DOHH2 (cell line): ENCODE data around the gene SP4.
"Not testable (repeated sequence)": the region's sequence is repeated elsewhere in the genome, so short reads cannot be mapped to it uniquely, and the experiment has no call there.

ENCODE experiments used
- H3F3A ChIP-seq: fragments of 200-600 bp; sonication (generic), shearing (Covaris generic); 2 replicates; pipeline ENCODE4 v1.6.0; 2016; ENCODE audit warnings: antibody characterized with exemption, mild to moderate bottlenecking; ENCODE audit not compliant: control insufficient read depth, insufficient read depth
- H3K27ac ChIP-seq: fragments of 200-600 bp; sonication (generic); 2 replicates; pipeline ENCODE4 v1.5.1; 2014; ENCODE audit warnings: low read depth, mild to moderate bottlenecking, low read length, moderate library complexity
- H3K27me3 ChIP-seq: fragments of 200-600 bp; sonication (generic); 2 replicates; pipeline ENCODE4 v1.6.1; 2014; ENCODE audit warnings: mild to moderate bottlenecking, low read length, mixed read lengths; ENCODE audit not compliant: control insufficient read depth
- H3K36me3 ChIP-seq: fragments of 200-600 bp; sonication (generic); 2 replicates; pipeline ENCODE4 v1.6.1; 2014; ENCODE audit warnings: mild to moderate bottlenecking, low read length, moderate library complexity, mixed read lengths; ENCODE audit not compliant: control insufficient read depth
- H3K4me1 ChIP-seq: fragments of 200-600 bp; sonication (generic); 2 replicates; pipeline ENCODE4 v1.6.1; 2014; ENCODE audit warnings: mild to moderate bottlenecking, low read length, mixed read lengths; ENCODE audit not compliant: control insufficient read depth
- H3K4me2 ChIP-seq: fragments of 200-600 bp; sonication (generic); 2 replicates; pipeline ENCODE4 v1.6.0; 2014; ENCODE audit warnings: mild to moderate bottlenecking, low read length, moderate library complexity
- H3K4me3 ChIP-seq: fragments of 200-600 bp; sonication (generic); 2 replicates; pipeline ENCODE4 v1.5.1; 2014; ENCODE audit warnings: mild to moderate bottlenecking, low read length, mixed read lengths
- H3K79me2 ChIP-seq: fragments of 200-600 bp; sonication (generic); 2 replicates; pipeline ENCODE4 v1.6.1; 2014; ENCODE audit warnings: mild to moderate bottlenecking, low read length, mixed read lengths; ENCODE audit not compliant: control insufficient read depth
- H3K9me2 ChIP-seq: fragments of 200-600 bp; sonication (generic); replicated peaks from 2 replicates; pipeline ENCODE4 v1.6.1; 2014; ENCODE audit warnings: mild to moderate bottlenecking, low read length, mixed read lengths; ENCODE audit not compliant: control insufficient read depth
- H3K9me3 ChIP-seq: fragments of 200-600 bp; sonication (generic); 2 replicates; pipeline ENCODE4 v1.6.1; 2014; ENCODE audit warnings: antibody characterized with exemption, low read length, mixed read lengths; ENCODE audit not compliant: control insufficient read depth, insufficient read depth
- H4K20me1 ChIP-seq: fragments of 200-600 bp; sonication (generic); 2 replicates; pipeline ENCODE4 v1.6.0; 2014; ENCODE audit warnings: low read depth, mild to moderate bottlenecking, antibody characterized with exemption, low read length, moderate library complexity; ENCODE audit not compliant: control insufficient read depth, insufficient read depth
- EZH2phosphoT487 ChIP-seq: fragments of 200-600 bp; sonication (generic); IDR thresholded peaks from 2 replicates; pipeline ENCODE4 v1.6.1; 2017; ENCODE audit warnings: borderline replicate concordance, mild to moderate bottlenecking, antibody characterized with exemption, low read length, moderate library complexity, mixed read lengths
- TF ChIP-seq, protein P1 (sequence below): fragments of 200-600 bp; sonication (generic); IDR thresholded peaks from one replicate; pipeline ENCODE4 v1.5.1; 2014; ENCODE audit warnings: antibody characterized with exemption, mild to moderate bottlenecking, low read depth, low read length; ENCODE audit not compliant: poor library complexity, severe bottlenecking

The SP4 gene

DNA sequence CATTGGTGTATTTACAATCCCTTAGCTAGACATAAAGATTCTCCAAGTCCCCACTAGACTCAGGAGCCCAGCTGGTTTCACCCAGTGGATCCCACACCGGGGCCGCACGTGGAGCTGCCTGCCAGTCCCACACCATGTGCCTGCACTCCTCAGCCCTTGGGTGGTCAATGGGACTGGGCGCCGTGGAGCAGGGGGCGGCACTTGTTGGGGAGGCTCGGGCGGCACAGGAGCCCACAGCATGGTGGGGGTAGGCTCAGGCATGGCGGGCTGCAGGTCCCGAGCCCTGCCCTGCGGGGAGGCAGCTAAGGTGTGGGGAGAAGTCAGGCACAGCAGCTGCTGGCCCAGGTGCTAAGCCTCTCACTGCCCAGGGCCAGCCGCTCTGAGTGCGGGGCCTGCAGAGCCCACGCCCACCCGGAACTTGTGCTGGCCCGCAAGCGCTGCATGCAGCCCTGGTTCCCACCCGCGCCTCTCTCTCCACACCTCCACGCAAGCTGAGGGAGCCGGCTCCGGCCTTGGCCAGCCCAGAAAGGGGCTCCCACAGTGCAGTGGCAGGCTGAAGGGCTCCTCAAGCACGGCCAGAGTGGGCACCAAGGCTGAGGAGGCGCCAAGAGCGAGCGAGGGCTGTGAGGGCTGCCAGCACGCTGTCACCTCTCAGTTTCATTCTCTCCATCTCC is 108.7 kb downstream of the SP4 start:
- not testable (repeated sequence) for H3K9me3 ChIP-seq, H3K4me2 ChIP-seq, H3K27ac ChIP-seq, H3K79me2 ChIP-seq, H4K20me1 ChIP-seq, H3K9me2 ChIP-seq, H3K4me3 ChIP-seq, H3K4me1 ChIP-seq, H3K27me3 ChIP-seq, H3K36me3 ChIP-seq, H3F3A ChIP-seq

DNA sequence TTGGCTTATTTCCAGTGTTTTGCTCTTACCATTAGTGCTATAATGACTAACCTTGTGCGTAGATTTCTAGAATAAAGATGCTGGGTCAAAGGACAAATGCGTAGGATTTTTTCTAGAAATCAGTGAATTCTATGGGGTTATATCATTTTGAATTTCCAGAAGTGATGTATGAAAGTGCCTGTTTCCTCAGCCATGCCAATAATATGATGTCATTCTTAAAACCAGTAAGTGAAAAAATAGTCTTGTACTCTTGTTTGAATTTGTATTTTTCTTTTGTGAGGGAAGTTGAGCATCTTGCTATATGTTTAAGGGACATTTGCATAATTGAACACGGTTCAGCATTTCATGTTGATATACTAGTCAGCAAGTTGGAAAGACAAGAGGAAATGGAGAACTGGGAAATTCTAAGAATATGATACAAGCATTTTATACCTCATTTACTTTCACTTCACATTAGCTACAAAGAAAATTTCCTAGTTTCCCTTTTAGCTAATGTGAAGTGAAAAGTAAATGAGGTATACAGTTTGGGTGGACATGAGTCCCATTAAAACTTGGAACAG is 111.1 kb downstream of the SP4 start:
- no peaks in the 10 kb centered on the region for H3K79me2 ChIP-seq
- H3K36me3 ChIP-seq, result no peaks in the 10 kb centered on the region
- no peaks in the 10 kb centered on the region for H3K9me2 ChIP-seq
- no peak overlapping the region for H3K4me3 ChIP-seq
- no peaks in the 10 kb centered on the region for H4K20me1 ChIP-seq
- H3K9me3 ChIP-seq, result peaks cover 3% of the 10 kb centered on the region; the same call in 1 of the 2 replicates
- no peaks in the 10 kb centered on the region for H3K4me1 ChIP-seq
- H3K27me3 ChIP-seq, result peaks cover 5% of the 10 kb centered on the region; the same call in 1 of the 2 replicates
- no peaks in the 10 kb centered on the region for H3F3A ChIP-seq
- no peak for TF ChIP-seq EZH2phosphoT487
- TF ChIP-seq, protein P1, sequence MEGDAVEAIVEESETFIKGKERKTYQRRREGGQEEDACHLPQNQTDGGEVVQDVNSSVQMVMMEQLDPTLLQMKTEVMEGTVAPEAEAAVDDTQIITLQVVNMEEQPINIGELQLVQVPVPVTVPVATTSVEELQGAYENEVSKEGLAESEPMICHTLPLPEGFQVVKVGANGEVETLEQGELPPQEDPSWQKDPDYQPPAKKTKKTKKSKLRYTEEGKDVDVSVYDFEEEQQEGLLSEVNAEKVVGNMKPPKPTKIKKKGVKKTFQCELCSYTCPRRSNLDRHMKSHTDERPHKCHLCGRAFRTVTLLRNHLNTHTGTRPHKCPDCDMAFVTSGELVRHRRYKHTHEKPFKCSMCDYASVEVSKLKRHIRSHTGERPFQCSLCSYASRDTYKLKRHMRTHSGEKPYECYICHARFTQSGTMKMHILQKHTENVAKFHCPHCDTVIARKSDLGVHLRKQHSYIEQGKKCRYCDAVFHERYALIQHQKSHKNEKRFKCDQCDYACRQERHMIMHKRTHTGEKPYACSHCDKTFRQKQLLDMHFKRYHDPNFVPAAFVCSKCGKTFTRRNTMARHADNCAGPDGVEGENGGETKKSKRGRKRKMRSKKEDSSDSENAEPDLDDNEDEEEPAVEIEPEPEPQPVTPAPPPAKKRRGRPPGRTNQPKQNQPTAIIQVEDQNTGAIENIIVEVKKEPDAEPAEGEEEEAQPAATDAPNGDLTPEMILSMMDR, result no peak
- H3K4me2 ChIP-seq, result no peak overlapping the region
- H3K27ac ChIP-seq, result no peak overlapping the region

DNA sequence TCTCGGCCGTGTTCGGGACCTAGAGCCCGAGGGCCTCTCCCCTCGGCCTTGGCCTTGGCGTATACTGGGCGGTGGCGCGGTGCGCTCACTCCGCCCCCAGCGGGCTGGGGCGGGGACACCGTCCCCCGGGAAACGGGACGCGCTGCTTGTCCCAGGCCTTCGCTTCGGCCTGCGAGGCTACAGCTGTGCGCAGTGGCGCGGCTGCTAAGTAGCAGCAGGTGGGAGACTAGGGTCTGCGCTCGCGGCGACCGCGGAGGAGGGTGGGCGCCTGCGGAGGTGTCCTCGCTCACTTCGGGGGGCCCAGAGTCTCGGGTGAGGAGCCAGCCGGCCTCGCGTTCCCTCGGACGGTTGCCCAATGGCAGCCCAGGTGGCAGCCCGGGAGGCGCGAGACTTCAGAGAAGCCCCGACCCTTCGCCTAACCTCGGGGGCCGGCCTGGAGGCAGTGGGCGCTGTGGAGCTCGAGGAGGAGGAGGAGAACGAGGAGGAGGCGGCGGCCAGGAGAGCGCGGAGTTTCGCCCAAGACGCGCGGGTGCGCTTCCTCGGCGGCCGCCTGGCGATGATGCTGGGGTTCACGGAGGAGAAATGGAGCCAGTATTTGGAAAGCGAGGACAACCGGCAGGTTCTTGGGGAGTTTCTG is 115.1 kb downstream of the SP4 start, which contains the start of gene DNAH11:
Gene DNAH11, plus strand, starts transcription at position 149 of the 637 bp plus-strand sequence. Its CDS starts 207 bp downstream, at position 356.
- no peaks in the 10 kb centered on the region for H4K20me1 ChIP-seq
- H3K9me2 ChIP-seq, result no peaks in the 10 kb centered on the region
- H3F3A ChIP-seq, result no peaks in the 10 kb centered on the region
- peaks cover 5% of the 10 kb centered on the region; the same call in 1 of the 2 replicates for H3K27me3 ChIP-seq
- H3K9me3 ChIP-seq, result peaks cover 3% of the 10 kb centered on the region; the same call in 1 of the 2 replicates
- TF ChIP-seq EZH2phosphoT487, result no peak
- TF ChIP-seq, protein P1, result no peak
- H3K27ac ChIP-seq, result no peak within 1 kb of the TSS
- H3K4me2 ChIP-seq, result no peak within 1 kb of the TSS
- no peaks in the 10 kb centered on the region for H3K4me1 ChIP-seq
- H3K4me3 ChIP-seq, result no peak within 1 kb of the TSS
- no peaks in the 10 kb centered on the region for H3K79me2 ChIP-seq
- H3K36me3 ChIP-seq, result no peaks in the 10 kb centered on the region
